Erythroblast (primary cell): Measurements from ENCODE around the gene HAPLN3.

Source experiments
- DNase-seq, 2 experiments: peaks; one replicate each; lab custom pipeline; 2025; lab: John Stamatoyannopoulos, UW
- GATA1 ChIP-seq: IDR thresholded peaks from 2 replicates; pipeline ENCODE4 v1.6.1; 2011; ENCODE audit warnings: low read depth, mild to moderate bottlenecking, control low read depth, low read length, moderate library complexity
- POLR2A ChIP-seq: IDR thresholded peaks from 2 replicates; pipeline ENCODE4 v1.6.1; 2011; ENCODE audit warnings: mild to moderate bottlenecking, low read length

Gene HAPLN3

GRCh38 chr15:88872706-88873105, 22.6 kb downstream of the HAPLN3 start:
- TF ChIP-seq GATA1 (no peak), POLR2A (no peak)

DNA sequence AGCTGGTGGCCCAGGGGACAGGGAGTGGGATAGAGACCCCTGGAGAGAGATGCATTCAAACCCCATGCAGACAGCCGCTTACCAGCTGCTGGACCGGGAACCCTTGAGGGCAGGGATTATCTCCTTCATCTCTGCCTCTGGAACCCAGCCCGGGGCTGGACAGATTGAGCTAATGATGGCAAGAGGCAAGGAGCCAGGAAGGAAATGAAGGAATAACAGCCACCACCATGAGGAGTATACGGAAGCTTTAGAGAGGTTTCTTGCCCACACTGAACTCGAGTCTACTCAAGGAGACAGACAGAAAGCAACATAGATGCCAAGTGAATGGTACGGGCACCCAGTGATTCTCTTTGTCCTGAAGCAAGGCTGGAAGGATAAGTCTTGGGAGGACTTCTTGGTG, 23.2 kb downstream of the HAPLN3 start:
- TF ChIP-seq POLR2A (no peak), GATA1 (no peak)
- DNase-seq, result no peak

More at GRCh38 chr15:88872706-88873105, 22.6 kb downstream of the HAPLN3 start:
- DNase-seq, result no peak

- TF ChIP-seq GATA1 (no peak), POLR2A (no peak)
- DNase-seq, result no peak
Observed at GRCh38 chr15:88871313-88871712, 24.0 kb downstream of the HAPLN3 start.

DNA sequence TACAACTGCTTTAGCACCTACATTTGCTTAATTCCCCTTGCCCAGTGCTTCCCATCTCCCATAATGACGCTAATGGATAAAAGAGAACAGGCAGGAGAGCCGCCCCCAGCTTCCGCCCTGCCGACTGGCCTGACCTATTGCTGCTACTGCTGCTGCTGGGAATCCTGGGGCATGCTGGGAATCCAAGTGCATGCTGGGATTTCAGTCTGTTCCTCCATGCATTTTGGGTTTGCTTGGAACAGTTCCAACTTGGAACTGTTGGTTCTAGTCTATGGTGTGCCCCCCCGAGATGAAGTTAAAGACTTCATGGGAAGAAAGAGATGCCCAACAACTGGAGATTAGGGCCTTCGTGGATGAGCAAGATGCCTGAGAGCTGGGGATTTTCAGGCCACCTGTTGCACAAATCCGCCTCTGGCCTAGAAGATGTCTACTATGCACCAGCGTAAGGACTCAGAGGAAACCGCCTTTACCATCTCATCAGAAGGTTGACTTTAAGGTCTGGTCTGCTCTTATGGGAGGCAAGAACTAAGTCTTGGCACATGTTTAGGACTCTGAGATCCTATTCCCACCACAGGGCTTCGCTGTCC, 29.0 kb downstream of the HAPLN3 start:
- TF ChIP-seq POLR2A, result no peak
- TF ChIP-seq GATA1, result no peak
- DNase-seq, result no peak

- DNase-seq, result peak; percentile 40 to 71
- TF ChIP-seq POLR2A, result no peak
- TF ChIP-seq GATA1, result no peak
Observed at GRCh38 chr15:88865498-88866099, 29.7 kb downstream of the HAPLN3 start.

GRCh38 chr15:88864861-88865497, 30.4 kb downstream of the HAPLN3 start:
- TF ChIP-seq POLR2A (no peak), GATA1 (no peak)
- peak; percentile 18 to 70 for DNase-seq

GRCh38 chr15:88863412-88863811, 31.9 kb downstream of the HAPLN3 start:
- no peak for DNase-seq
- TF ChIP-seq POLR2A, result no peak
- no peak for TF ChIP-seq GATA1

DNA sequence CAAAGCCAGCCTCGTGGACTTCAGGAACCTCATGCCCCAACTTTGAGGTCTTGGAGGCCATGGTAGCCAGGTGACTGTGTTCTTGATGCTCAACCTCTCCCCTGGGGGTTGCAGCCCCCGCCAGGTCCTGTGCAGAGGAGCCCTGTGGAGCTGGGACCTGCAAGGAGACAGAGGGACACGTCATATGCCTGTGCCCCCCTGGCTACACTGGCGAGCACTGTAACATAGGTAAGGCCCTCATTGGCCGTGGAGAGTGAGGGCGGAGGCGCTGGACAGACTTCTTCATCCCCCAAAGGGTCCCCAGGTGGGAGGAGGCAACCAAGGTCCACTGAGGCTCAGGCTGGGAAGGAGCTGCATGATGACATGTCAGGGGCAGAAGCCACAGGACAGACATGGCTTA, 35.1 kb downstream of the HAPLN3 start:
- DNase-seq, result no peak
- TF ChIP-seq POLR2A (no peak), GATA1 (no peak)

- no peak for TF ChIP-seq POLR2A
- TF ChIP-seq GATA1, result no peak
- DNase-seq, result no peak
Observed at GRCh38 chr15:88859550-88859949, 35.8 kb downstream of the HAPLN3 start.

GRCh38 chr15:88858934-88859333, 36.4 kb downstream of the HAPLN3 start:
- DNase-seq, result no peak
- TF ChIP-seq GATA1 (no peak), POLR2A (no peak)

- no peak for TF ChIP-seq POLR2A
- no peak for TF ChIP-seq GATA1
- no peak for DNase-seq
Observed at GRCh38 chr15:88852476-88852875, 42.9 kb downstream of the HAPLN3 start.

- TF ChIP-seq POLR2A (no peak), GATA1 (no peak)
Observed at GRCh38 chr15:88849376-88850072, 45.8 kb downstream of the HAPLN3 start.

DNA sequence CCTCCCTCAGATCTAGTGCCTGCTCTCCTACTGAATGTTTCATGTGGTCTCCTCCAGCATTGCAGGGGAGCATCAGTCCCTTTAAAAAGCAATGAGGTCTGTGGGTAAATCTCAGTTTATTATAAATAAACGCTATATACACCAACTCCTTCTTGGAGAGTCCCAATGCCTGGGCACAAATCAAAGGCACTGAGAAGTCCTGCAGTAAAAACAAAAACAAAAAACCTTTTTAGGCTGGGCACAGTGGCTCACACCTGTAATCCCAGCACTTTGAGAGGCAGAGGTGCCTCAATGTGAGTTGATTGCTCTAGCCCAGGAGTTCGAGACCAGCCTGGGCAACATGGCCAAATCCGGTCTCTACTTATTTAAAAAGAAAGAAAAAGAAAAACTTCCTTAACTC, 47.1 kb downstream of the HAPLN3 start:
- no peak for DNase-seq
- TF ChIP-seq POLR2A (no peak), GATA1 (no peak)

More at GRCh38 chr15:88849376-88850072, 45.8 kb downstream of the HAPLN3 start:
- DNase-seq, result no peak

- TF ChIP-seq POLR2A, result no peak
- TF ChIP-seq GATA1, result no peak
Observed at GRCh38 chr15:88847144-88847543, 48.2 kb downstream of the HAPLN3 start.

GRCh38 chr15:88845616-88846015, 49.7 kb downstream of the HAPLN3 start:
- TF ChIP-seq POLR2A, result no peak
- no peak for TF ChIP-seq GATA1
- DNase-seq, result no peak

More at GRCh38 chr15:88847144-88847543, 48.2 kb downstream of the HAPLN3 start:
- DNase-seq, result no peak
